Measurements from ENCODE around the gene PRRG2.

The PRRG2 gene

GRCh38 chr19:49589502-49589905 is 8.4 kb downstream of the PRRG2 start:
- DNase-seq (ENCODE audit: low read depth) = no peak

- peak; percentile 88 for DNase-seq (ENCODE audit: low read depth)
Measured at GRCh38 chr19:49590071-49590970, 9.2 kb downstream of the PRRG2 start.

DNA sequence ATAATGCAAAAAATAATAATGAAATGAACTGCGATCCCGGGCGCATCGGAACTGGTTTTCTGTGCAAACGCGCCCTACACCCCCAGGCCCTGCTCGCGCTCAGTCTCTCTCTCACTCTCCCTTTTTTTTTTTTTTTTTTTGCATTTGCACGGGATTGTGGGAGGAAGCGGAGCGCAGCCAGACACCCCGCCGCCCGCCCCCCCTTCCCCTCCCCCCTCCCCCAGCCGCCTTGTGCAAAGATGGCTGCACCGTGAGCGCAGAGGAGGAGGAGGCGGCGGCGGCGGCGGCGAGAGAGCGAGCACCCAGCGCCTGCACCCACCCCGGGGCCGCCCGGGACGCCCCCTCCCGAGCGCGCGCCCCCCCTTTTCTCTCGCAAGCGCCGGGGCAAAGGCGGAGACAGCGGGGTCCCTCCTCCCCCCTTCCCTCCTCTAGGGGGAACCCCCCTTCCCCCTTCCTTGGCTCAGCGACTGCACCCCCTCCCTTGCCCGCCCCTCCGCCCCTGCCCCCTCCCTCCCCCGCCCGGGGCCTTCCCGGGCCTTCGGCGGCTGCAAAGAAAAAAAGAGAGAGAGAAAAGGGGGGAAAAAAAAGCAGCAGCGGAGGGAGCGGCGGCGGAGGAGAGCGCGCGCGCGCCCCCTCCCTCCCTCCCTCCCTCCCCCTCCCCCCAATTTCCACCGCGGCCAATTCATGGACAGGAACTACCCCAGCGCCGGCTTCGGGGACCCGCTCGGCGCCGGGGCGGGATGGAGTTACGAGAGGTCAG is 10.0 kb downstream of the PRRG2 start, which contains the start of gene PRR12:
Gene PRR12, plus strand, starts transcription at position 212 of the 760 bp plus-strand sequence. Its CDS starts 473 bp downstream, at position 685.
- no peak for DNase-seq (ENCODE audit: low read depth)

GRCh38 chr19:49591731-49592485 is 10.8 kb downstream of the PRRG2 start:
- DNase-seq (ENCODE audit: low read depth) = no peak

DNA sequence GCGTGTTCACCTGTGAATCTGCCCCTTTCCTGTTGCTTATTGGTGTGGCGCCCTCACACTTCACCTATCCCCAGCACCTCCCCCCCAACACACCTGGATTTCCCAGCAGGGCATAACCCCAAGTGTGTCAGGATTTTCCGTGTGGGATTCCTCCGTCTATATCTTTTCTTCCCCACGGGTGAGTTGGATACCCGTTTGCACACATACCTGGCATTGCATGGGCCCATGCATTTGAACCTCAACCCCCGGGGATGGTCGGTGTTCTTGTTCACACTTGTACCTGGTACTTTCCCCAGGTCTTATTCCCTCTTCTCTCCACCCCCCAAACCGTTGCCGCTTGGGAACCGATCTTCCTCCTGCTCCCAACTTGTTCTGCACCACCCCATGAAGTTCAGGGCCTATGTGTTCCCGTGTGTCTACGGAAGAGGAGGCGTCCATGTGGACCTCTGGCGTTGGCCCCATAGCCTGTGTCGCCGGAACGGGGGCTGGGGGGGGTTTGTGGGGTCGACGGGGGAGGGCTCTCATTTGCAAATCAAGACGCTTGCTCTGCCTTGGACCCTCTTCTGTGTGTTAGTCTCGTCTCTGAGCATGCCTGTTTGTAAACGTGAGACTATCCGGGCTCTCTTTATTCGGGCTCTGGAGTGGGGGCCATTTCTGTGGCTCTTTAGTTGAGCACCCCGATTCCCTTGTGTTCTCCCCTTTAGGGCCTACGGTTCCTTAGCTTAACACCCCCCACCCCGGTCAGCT is 11.5 kb downstream of the PRRG2 start:
- no peak for DNase-seq (ENCODE audit: low read depth)

DNA sequence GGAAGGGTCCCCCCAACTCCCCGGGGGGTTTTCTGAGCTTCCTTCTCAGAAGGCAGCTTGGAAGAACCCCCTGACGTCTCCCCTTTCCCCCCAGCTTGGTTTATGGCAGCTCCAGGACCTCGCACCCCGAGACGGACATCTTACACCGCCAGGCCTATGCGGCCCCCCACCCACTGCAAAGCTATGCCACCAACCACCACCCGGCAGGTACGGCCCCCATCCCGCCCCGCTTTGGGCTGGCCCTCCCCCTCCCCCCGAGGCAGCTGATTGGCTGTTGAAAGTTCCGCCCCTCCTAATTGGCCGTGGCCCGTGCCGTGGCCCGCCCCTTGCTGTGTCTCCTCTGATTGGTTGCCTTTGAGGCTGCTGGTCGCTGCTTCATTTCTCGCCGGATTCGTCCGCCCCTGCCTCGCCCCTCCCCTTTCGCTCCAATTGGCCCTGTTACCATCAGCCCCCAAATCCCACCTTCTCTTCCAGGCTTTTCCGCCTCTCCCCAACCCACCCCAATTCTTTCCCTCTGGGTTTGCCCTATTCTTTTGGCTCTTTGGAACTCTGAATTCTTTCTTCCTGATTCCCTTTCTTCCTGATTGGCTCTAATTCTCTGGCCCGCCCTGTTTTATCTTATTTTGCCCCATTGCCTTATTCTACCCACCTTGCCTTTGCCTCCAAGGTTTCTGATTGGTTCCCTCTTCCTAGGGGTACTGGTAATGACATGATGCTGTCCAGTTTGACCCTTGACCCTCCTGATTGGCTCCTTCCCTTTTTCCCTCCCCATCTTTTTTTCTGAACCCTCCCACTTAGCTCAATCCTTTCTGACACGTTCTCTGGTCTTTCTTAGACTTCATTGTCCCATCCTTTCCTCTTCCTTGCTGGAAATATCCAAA is 12.4 kb downstream of the PRRG2 start:
- DNase-seq (ENCODE audit: low read depth) = peak; percentile 85

GRCh38 chr19:49594157-49594992 is 13.3 kb downstream of the PRRG2 start:
- no peak for DNase-seq (ENCODE audit: low read depth)

GRCh38 chr19:49594993-49595818 is 14.1 kb downstream of the PRRG2 start:
- no peak for DNase-seq (ENCODE audit: low read depth)

DNA sequence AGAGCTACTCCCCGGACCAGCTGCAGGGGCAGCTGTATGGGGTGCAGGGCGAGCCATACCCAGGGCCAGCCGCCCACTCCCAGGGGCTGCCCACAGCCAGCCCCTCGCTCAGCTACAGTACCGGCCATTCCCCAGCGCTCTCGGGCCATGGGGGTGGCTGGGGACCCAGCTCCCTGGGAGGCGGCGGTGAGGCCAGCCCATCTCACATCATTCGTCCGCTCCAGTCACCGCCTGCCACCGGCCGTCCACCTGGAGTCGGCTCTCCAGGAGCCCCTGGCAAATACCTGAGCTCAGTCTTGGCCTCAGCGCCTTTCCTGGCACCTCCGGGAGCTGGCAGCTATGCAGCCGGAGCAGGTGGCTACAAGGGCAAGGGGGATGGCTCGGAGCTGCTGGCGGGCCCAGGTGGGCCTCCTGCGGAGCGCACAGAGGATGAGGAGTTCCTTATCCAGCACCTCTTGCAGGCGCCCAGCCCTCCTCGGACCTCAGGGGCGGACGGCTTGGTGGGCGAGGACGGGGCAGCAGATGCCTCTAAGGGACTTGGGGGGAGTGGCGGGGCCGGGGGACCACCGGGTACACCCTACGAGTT is 14.8 kb downstream of the PRRG2 start:
- no peak for DNase-seq (ENCODE audit: low read depth)

DNA sequence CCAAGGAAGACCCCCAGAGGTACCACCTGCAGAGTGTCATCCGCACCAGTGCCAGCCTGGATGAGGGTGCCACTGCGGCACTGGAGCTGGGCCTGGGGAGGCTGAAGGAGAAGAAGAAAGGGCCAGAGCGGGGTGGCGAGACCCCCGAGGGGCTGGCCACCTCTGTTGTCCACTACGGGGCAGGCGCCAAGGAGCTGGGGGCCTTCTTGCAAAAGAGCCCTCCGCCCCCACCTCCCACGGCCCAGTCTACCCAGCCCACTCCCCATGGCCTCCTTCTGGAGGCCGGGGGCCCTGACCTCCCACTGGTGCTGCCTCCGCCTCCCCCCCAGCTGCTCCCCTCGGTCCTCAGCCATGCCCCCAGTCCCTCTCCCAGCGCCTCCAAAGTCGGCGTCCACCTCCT is 15.3 kb downstream of the PRRG2 start:
- DNase-seq (ENCODE audit: low read depth) = no peak

- no peak for DNase-seq (ENCODE audit: low read depth)
Measured at GRCh38 chr19:49596954-49597702, 16.0 kb downstream of the PRRG2 start.

DNA sequence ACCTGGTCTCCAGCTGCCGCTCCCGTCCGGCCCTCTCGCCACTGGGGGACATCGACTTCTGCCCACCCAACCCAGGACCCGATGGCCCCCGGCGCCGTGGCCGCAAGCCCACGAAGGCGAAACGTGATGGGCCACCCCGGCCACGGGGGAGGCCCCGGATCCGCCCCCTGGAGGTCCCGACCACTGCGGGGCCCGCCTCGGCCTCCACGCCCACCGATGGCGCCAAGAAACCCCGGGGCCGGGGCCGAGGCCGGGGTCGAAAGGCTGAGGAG is 16.5 kb downstream of the PRRG2 start:
- DNase-seq (ENCODE audit: low read depth) = no peak

DNA sequence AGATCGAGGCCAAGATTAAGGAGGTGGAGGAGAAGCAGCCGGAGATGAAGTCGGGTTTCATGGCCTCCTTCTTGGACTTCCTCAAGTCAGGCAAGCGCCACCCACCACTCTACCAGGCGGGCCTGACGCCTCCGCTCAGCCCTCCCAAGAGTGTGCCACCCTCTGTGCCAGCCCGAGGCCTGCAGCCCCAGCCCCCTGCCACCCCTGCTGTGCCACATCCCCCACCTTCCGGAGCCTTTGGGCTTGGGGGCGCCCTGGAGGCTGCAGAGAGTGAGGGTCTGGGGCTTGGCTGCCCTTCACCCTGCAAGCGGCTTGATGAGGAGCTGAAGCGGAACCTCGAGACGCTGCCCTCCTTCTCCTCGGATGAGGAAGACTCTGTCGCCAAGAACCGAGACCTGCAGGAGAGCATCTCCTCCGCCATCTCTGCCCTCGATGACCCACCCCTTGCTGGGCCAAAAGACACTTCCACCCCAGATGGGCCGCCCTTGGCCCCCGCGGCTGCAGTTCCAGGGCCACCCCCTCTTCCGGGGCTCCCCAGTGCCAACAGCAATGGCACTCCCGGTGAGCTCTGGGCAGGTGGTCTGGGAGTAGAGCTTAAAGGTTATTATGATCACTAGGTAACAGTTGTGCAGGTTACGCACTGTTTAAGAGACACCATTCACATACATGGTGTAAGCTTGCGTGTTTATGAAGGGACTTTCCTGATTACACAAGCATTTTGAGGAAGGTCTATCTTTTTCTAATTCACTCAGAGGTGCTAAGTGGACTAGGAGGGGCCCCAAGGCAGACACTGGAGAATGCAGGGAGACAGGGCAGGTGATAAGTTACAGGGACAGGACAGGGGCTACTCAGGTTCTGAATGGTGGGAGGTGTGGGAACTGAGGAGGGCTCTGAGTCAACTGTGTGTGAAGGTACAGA is 18.5 kb downstream of the PRRG2 start:
- DNase-seq (ENCODE audit: low read depth) = no peak

GRCh38 chr19:49601482-49602038 is 20.4 kb downstream of the PRRG2 start:
- no peak for DNase-seq (ENCODE audit: low read depth)

- DNase-seq (ENCODE audit: low read depth) = no peak
Measured at GRCh38 chr19:49602806-49603205, 21.7 kb downstream of the PRRG2 start.

DNA sequence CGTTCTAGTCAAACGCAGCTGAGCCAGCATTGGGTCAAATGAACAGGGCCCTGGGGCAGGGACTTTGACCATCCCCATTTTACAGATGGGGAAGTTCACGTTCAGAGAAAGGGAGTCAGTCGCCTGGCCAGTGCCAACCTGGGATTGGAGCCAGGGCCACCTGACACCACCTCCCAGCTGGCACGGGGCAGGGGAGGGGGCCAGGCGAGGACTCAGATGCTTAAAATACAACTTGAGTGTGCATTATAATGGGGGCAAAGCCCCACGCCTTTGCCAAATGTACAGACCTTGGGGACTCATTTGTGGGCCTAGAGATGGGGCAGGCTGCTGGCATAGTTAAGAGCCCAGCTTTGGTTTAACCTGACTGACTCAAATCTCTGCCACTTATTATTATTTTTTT is 24.5 kb downstream of the PRRG2 start:
- no peak for DNase-seq (ENCODE audit: low read depth)

Measured in stimulated activated CD8-positive, alpha-beta memory T cell treated with anti-CD3 and anti-CD28 coated beads, Interleukin-12 subunit alpha, Interleukin-12 subunit beta, amount 100 ng/mL, for 1 hour (primary cell).